ENCODE results near the gene GLI1.

DNA sequence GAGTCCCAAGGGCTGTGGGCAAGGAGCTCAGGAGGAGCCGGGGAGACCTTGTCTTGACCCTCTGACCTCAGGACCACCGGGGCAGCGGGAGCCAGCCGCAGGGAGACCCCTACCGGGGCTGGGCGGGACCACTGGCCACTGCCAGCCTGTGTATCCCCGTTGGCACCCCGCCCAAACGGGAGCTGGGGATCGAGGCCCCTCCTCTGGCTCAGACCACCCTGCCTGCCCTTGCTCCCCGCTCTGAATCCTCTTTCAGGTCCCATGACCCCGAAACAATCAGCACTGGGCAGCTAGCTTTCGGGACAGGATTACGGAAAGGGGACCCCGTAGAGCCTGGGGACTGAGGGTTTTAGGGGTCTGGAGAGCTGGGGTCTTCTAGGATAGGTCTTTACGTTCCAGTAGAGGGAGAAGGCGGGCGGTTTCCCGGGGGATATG lies 1.3 kb downstream of the GLI1 start:
- TF ChIP-seq, protein P1, sequence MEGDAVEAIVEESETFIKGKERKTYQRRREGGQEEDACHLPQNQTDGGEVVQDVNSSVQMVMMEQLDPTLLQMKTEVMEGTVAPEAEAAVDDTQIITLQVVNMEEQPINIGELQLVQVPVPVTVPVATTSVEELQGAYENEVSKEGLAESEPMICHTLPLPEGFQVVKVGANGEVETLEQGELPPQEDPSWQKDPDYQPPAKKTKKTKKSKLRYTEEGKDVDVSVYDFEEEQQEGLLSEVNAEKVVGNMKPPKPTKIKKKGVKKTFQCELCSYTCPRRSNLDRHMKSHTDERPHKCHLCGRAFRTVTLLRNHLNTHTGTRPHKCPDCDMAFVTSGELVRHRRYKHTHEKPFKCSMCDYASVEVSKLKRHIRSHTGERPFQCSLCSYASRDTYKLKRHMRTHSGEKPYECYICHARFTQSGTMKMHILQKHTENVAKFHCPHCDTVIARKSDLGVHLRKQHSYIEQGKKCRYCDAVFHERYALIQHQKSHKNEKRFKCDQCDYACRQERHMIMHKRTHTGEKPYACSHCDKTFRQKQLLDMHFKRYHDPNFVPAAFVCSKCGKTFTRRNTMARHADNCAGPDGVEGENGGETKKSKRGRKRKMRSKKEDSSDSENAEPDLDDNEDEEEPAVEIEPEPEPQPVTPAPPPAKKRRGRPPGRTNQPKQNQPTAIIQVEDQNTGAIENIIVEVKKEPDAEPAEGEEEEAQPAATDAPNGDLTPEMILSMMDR (IDR thresholded peaks at IDR 0.05): no peak
- no peak for TF ChIP-seq POLR2AphosphoS5 (IDR thresholded peaks at IDR 0.05)
- TF ChIP-seq POLR2A (IDR thresholded peaks at IDR 0.05): no peak

All from prostate gland (tissue), 2 donors.